Panc1 (cell line): ENCODE measurements around the gene CPT2. TPM values are rescaled to one million over a fixed set of nuclear protein-coding genes. Genes with fewer than 3 reads are reported as not detected.

Experiments
- ATAC-seq: fragments of 200-7000 bp; cut with Tn5 transposase; 2 replicates; pipeline ENCODE4 v1.9.1; 2020; ENCODE audit warnings: mild to moderate bottlenecking, moderate library complexity
- BruUV-seq: library from RNA; stranded (reverse); fragments of 400-500 nt; replicated peaks from 2 replicates; lab custom pipeline; 2021; lab: Mats Ljungman, UMichigan
- CTCF ChIA-PET: fragments of 300-600 bp; sonication (Branson Sonifier 250); formaldehyde crosslinking; loops from one replicate; lab custom pipeline; 2022; ENCODE audit warnings: antibody characterized with exemption; lab: Charles Lee
- POLR2A ChIA-PET: fragments of 300-600 bp; sonication (Branson Sonifier 250); formaldehyde crosslinking; loops from one replicate; lab custom pipeline; 2022; ENCODE audit warnings: antibody characterized with exemption; lab: Charles Lee
- DNase-seq: peaks from one replicate; pipeline ENCODE4 v3.0.0-alpha.2; 2010; ENCODE audit warnings: low read depth, low spot score
- H3K27ac ChIP-seq: 2 replicates; pipeline ENCODE4 v1.5.1; 2011; ENCODE audit warnings: mild to moderate bottlenecking, low read length, inconsistent platforms
- H3K27me3 ChIP-seq: fragments of 200-500 bp; sonication (Bioruptor generic); 2 replicates; pipeline ENCODE4 v1.6.0; 2014; ENCODE audit warnings: low read length, inconsistent platforms; ENCODE audit not compliant: control insufficient read depth, insufficient read depth
- H3K36me3 ChIP-seq: fragments of 200-500 bp; sonication (Bioruptor generic); 2 replicates; pipeline ENCODE4 v1.5.1; 2014; ENCODE audit warnings: inconsistent platforms, mild to moderate bottlenecking, low read length, moderate library complexity; ENCODE audit not compliant: control insufficient read depth, insufficient read depth
- H3K4me1 ChIP-seq: 2 replicates; pipeline ENCODE4 v1.5.1; 2011; ENCODE audit warnings: inconsistent platforms, mild to moderate bottlenecking, low read length, moderate library complexity; ENCODE audit not compliant: control insufficient read depth, insufficient read depth
- H3K4me3 ChIP-seq, 2 experiments: 2 replicates each; pipeline ENCODE4 v1.5.1; 2011 to 2012; ENCODE audit warnings: low read depth in 2 of 2, low read length in 2 of 2, mild to moderate bottlenecking in 2 of 2, inconsistent platforms in 1 of 2, moderate library complexity in 1 of 2
- H3K9me3 ChIP-seq: fragments of 200-500 bp; sonication (Bioruptor generic); 2 replicates; pipeline ENCODE4 v1.5.1; 2014; ENCODE audit warnings: low read depth, mild to moderate bottlenecking, inconsistent platforms, low read length, moderate library complexity; ENCODE audit not compliant: control insufficient read depth, insufficient read depth
- POLR2AphosphoS5 ChIP-seq: IDR thresholded peaks from 2 replicates; pipeline ENCODE4 v1.6.1; 2012; ENCODE audit warnings: mild to moderate bottlenecking, low read depth, low read length, moderate library complexity
- REST ChIP-seq, 2 experiments: IDR thresholded peaks; 2 replicates each; pipeline ENCODE4 v1.6.1; 2011 to 2012; ENCODE audit warnings: low read depth in 2 of 2, control low read depth in 1 of 2, low read length in 1 of 2, mild to moderate bottlenecking in 1 of 2, moderate library complexity in 1 of 2; ENCODE audit not compliant: insufficient read depth in 1 of 2
- SIN3A ChIP-seq: IDR thresholded peaks from 2 replicates; pipeline ENCODE4 v1.6.1; 2012; ENCODE audit warnings: low read depth, mild to moderate bottlenecking, low read length, moderate library complexity, borderline replicate concordance; ENCODE audit not compliant: insufficient read depth
- TCF7L2 ChIP-seq: IDR thresholded peaks from 2 replicates; pipeline ENCODE4 v1.6.1; 2011; ENCODE audit warnings: mild to moderate bottlenecking, low read depth, low read length, inconsistent platforms
- in situ Hi-C: cut with HindIII; loops from 2 replicates; pipeline ENCODE4 v1.10.0; 2016; ENCODE audit warnings: low sequenced_read_pairs, low pct_unique_long_range_greater_than_20kb
- intact Hi-C: fragments of 100-400 bp; cut with micrococcal nuclease; formaldehyde crosslinking; loops from one replicate; pipeline ENCODE4 v1.10.0; 2022; ENCODE audit not compliant: unreplicated experiment
- total RNA-seq: library from RNA; stranded (reverse); gene quantifications from one replicate; pipeline ENCODE4 v1.2.1, GENCODE V29; 2021; ENCODE audit not compliant: unreplicated experiment
- TF ChIP-seq, protein P1 (sequence below): fragments of 450-650 bp; IDR thresholded peaks from 2 replicates; pipeline ENCODE4 v1.5.1; 2017; ENCODE audit warnings: mild to moderate bottlenecking

CPT2 gene
- total RNA-seq, 1 experiment from 2014 or later = 18.9 TPM

GRCh38 chr1:53241828-53242227 lies 45.2 kb downstream of the CPT2 start:
- TF ChIP-seq TCF7L2 (no peak), REST (IDR thresholded peaks at IDR 0.05; ENCODE audit: insufficient read depth in 1 of 2, low read depth in 2 of 2, low read length in 1 of 2) (no peak), POLR2AphosphoS5 (no peak), SIN3A (no peak)
- TF ChIP-seq, protein P1, sequence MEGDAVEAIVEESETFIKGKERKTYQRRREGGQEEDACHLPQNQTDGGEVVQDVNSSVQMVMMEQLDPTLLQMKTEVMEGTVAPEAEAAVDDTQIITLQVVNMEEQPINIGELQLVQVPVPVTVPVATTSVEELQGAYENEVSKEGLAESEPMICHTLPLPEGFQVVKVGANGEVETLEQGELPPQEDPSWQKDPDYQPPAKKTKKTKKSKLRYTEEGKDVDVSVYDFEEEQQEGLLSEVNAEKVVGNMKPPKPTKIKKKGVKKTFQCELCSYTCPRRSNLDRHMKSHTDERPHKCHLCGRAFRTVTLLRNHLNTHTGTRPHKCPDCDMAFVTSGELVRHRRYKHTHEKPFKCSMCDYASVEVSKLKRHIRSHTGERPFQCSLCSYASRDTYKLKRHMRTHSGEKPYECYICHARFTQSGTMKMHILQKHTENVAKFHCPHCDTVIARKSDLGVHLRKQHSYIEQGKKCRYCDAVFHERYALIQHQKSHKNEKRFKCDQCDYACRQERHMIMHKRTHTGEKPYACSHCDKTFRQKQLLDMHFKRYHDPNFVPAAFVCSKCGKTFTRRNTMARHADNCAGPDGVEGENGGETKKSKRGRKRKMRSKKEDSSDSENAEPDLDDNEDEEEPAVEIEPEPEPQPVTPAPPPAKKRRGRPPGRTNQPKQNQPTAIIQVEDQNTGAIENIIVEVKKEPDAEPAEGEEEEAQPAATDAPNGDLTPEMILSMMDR = no peak
- Histone ChIP-seq H3K9me3 (no peaks in the 10 kb centered on the region), H3K4me3 (no peak overlapping the region), H3K27ac (no peak overlapping the region), H3K27me3 (no peaks in the 10 kb centered on the region), H3K4me1 (peaks cover 11% of the 10 kb centered on the region), H3K36me3 (peaks cover 3% of the 10 kb centered on the region; the same call in 1 of the 2 replicates)
- ChIA-PET CTCF (no interaction called here), POLR2A (no interaction called here)
- ATAC-seq (no peak), DNase-seq (no peak)
- in situ Hi-C loops = no loop called here
- intact Hi-C loops = no loop called here
- no TSS peak for BruUV-seq

- Histone ChIP-seq H3K36me3 (peaks cover 3% of the 10 kb centered on the region; the same call in 1 of the 2 replicates), H3K27me3 (no peaks in the 10 kb centered on the region), H3K27ac (no peak overlapping the region), H3K9me3 (no peaks in the 10 kb centered on the region), H3K4me1 (peaks cover 6% of the 10 kb centered on the region), H3K4me3 (no peak overlapping the region)
- TF ChIP-seq REST (IDR thresholded peaks at IDR 0.05; ENCODE audit: insufficient read depth in 1 of 2, low read depth in 2 of 2, low read length in 1 of 2) (no peak), TCF7L2 (no peak), POLR2AphosphoS5 (no peak)
- POLR2A ChIA-PET = no interaction called here
- ATAC-seq (no peak), DNase-seq (no peak)
- CTCF ChIA-PET = no interaction called here
- no TSS peak for BruUV-seq
- intact Hi-C loops = no loop called here
- in situ Hi-C loops = no loop called here
These were observed 45.8 kb downstream of the CPT2 start for GRCh38 chr1:53242381-53242780.
